ENCODE results near the gene ACOX3.
"Not testable (repeated sequence)": the region's sequence is repeated elsewhere in the genome, so short reads cannot be mapped to it uniquely, and the experiment has no call there.

Gene ACOX3

DNA sequence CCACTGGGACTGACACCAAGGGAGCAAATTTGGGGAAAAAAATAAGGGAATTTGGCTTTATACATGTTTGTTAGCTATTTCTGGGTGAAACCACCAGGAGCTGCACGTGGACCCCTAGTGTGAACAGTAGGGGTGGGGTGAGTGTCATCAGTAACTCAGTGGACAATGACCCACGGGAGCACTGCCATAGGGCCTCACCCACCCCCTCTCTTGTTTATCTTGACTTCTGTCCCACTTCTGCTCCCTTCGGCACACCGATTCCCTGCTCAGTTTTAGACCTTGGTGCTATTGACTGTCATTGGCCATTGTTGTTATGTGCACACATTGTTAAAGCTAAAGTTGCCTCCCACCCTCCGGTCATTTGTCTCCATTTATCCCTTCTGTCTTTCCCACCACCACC is 9.0 kb downstream of the ACOX3 start:
- DNase-seq, result no peak

DNA sequence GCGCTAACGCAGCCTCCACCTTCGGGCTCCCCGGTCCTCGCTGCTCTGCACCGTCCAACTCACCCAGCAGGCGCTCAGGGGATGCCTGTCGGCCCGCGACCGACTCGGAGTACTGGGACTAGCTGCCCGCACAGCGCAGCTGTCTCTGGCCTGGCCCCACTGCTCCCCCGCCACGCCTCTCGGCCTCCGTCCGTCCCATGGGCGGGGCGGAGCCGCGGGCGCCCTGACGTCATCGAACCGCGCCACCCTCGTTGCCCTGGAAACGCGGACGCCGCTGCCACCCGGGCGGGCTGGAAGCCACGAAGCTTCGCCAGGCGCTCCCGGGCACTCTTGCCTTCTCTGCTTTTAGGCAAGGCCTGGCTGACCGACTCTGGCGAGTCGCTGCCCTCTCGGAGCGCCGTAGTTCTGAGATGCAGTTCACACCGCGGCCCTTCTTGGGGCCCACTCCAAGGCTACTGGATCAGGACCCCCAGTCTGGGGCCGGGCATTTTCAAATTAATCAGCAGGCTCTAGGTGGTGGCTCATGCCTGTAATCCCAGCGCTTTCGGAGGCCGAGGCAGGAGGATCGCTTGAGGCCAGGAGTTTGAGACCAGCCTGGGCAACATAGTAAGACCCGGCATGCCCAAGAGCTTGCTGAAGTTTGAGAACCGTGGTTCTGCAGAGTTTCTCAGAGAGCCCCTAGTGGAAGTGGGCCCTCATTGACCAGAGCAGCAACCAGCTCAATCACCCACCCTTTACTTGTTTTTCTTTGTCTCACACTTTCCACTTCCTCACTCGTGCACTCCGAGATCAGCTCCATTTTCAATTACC is 12.0 kb downstream of the ACOX3 start:
- peak; percentile 84 for DNase-seq

- DNase-seq, result peak; percentile 45
Measured at GRCh38 chr4:8427761-8428287, 12.7 kb downstream of the ACOX3 start.

DNA sequence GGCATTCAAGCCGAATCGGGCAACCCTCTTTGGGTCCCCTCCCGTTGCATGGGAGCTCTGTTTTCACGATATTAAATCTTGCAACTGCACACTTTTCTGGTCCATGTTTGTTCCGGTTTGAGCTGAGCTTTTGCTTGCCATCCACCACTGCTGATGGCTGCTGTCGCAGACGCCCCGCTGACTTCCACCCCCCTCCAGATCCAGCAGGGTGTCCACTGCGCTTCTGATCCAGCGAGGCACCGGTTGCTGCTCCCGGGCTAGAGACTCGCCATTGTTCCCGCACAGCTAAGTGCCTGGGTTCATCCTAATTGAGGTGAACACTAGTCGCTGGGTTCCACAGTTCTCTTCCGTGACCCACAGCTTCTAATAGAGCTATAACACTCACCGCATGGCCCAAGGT is 13.3 kb downstream of the ACOX3 start:
- DNase-seq, result peak; percentile 41

DNA sequence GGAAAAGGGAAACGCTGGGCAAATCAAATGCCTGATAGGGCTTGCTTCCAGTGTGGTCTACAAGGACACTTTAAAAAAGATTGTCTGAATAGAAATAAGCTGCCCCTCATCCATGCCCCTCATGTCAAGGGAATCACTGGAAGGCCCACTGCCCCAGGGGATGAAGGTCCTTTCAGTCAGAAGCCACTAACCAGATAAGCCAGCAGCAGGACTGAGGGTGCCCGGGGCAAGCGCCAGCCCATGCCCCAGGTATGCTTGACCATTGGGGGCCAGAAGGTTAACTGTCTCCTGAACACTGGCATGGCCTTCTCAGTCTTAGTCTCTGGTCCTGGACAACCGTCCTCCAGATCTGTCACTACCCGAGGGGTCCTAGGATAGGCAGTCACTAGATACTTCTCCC is 17.7 kb downstream of the ACOX3 start:
- no peak for DNase-seq

DNA sequence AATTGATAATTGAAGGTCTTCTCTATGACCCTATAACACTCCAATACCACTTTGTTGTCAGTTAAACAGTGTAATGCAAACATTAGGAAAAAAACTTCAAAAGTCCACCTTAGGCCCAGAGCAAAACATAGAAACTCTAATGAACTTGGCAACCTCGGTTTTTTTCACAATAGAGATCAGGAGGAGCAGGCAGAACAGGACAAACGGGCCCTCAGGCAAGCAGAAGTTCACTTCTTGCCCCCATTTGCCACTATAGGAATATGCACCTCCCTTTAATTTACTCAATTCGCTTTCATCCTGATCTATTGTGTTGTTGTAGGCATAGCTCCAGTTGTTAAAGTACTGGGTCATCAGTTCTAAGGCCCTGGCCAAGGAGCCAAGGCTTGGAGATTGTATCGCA is 18.2 kb downstream of the ACOX3 start:
- no peak for DNase-seq

DNA sequence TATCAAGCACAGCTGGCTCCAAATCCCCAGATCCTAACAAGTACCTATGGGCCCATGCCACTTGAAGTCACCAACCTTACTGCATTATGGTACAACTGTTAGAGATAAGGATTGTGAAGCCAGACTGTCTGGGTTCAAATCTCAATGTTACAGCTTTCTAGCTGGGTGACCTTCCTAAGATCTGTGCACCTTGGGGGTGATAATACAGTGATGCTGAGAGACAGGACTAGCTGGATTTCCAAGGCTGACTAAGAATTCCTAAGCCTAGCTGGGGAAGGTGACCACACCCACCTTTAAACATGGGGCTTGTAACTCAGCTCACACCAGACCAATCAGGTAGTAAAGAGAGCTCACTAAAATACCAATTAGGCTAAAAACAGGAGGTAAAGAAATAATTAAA is 20.4 kb downstream of the ACOX3 start:
- DNase-seq, result not testable (repeated sequence)

DNA sequence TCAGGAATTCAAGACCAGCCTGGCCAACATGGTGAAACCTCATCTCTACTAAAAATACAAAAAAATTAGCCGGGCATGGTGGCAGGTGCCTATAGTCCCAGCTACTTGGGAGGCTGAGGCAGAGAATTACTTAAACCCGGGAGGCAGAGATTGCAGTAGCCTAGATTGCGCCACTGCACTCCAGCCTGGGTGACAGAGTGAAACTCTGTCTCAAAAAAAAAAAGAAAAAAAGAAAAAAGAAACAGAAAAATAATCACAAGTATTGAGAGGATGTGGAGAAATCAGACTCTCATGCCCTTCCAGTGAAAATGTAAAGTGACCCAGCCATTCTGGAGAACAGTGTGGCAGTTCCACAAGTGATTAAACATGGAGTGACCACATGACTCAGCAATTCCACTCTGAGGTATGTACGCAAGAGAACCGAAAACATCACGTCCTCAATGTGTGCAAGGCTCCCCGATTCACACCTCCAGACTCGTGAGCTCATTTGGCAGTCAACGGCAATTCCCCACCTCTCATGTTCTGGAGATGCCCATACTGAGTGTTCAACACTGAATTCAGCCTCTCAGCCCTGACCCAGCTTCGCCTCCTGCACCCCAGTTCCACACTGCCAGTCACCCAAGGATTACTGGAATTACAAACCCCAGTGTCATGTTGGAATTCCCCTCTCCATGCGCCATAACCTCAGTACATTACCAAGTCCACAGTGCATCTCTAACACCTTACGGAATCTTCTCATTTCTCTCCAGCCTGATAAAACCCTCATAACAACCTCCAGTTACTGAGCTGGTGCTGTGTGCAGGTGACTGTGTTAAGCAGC is 21.1 kb downstream of the ACOX3 start:
- DNase-seq, result no peak

DNA sequence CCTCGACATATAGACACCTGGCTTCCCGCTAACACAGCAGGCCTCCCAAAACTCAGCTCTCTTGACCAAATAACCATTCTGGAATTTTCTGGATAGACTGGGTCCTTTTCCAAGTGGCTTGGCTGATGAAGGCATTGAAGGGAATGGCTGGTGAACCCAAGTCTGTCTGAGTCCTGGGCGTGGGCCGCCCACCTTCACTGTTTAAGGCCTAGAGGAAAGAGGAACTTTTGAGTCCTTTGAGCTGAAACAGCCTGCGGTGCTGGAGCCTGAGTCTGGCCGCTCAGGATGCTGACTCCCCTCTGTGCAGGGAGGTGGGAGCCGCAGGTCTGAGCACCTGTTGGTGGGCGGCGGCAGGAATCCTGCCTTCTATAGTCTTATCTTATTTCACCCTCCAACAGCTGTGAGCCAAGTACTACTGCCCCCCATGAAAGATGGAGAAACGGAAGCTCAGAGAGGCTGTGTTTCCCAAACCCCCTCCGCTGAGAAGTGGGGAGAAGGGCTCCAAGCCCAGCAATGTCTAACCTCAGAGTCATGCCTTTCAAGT is 23.4 kb downstream of the ACOX3 start:
- DNase-seq, result no peak

- DNase-seq, result no peak
Measured at GRCh38 chr4:8414377-8414776, 26.1 kb downstream of the ACOX3 start.

DNA sequence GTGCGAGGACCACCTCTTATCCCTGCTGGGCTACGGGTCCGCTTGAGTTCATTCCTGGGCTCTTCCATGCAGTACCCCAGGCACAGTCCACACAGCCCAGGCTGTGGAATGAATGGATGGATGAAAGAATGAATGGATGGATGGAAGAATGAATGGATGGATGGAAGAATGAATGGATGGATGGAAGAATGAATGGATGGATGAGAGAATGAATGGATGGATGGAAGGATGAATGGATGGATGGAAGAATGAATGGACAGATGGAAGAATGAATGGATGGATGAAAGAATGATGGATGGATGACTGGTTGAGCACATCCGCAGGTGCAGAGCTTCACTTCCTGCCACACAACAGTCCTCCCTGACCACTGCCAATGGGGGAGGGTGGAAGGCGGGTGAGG is 28.2 kb downstream of the ACOX3 start:
- no peak for DNase-seq

DNA sequence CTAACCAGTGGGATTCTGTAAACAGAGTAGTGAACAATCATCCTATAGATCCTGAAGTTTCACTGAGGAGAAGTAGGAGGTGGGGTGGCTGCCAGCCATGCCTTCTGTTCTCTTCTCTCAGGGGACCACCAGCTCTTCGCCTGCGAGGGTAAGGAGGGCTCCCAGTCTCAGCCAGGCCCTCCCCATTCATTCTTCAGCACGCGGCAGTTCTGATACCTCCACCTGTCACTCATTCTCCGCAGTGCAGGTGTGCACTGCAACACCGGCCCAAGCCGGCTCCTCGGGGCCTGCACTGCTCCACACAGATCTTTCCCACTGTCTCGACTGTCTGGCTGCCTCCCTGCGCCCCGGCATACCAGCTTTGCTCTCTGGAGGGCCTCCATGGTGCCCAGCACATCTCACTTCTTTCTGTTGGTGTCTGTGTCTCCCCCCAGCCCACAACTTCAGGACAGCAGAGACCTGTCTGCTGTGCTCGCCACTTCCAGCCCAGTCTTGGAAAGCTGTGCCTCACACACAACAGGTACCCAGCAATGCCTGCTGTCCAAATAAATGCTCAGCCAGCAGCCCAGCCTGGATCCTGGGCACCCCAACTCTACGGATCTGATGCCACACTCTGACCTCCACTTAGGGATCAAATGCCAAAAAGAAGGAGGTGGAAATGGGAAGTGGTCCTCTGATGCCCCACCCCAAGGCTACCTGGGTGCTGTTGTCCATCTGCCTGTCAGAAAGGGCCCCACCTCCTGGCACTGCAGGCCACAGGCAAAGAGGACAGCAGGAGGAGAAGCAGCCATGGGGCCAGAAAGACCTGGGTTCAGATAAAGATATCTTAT is 29.0 kb downstream of the ACOX3 start:
- DNase-seq, result no peak

DNA sequence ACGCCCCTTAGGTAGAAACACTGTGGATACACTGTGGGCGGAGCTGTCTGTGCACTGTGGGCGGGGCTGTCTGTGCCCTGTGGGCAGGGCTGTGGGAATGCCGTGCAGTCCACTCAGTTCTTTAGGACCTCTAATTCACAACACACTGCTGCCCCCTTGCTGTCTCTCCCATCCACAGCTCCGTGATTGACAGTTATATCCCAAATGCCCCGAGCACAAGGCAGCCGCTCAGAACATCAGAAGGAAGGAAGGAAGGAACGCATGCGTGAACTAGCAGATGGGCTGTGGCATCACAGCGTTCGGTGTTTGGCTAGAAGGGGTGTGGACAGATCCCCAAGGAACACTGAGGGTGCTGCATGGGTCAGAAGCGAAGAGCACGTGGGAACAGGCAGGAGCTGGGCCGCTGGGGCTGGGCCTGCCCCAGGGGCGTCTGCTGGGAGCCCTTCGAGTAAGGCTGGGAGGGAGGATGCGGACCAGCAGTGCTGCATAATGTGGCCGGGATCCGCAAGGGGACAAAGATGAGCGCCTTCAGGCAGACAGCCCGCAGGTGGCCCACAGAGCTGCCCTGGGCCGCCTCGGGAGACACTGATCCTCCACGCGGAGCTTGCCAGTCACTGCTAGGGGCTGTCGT is 29.8 kb downstream of the ACOX3 start:
- DNase-seq, result peak; percentile 52

DNA sequence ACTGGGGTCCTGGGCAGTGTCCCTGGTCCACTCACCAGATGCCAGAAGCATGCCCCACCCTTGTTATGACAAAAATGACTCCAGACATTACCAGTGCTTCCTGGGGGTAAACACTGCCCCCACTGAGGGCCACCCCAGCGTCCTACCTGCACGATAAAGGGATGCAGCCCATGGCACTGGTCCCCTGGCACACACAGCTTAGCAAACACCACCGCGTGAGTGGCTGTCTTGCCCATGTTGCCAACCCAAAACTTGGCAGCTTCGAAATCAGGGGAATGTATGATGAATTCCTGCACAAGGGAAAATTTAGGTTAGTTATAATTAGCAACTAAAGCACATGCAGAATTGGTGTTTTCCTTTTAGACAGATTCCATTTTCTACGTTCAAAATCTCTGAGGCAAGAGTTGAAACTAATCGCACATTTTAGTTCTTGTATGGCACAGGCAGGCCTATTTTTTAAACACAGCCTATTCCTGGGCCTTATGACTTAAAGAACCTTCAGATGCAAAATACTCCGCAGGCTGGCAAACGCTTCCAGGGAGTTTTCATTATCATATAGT is 30.4 kb downstream of the ACOX3 start:
- no peak for DNase-seq

- no peak for DNase-seq
Measured at GRCh38 chr4:8409264-8410065, 31.1 kb downstream of the ACOX3 start.

DNA sequence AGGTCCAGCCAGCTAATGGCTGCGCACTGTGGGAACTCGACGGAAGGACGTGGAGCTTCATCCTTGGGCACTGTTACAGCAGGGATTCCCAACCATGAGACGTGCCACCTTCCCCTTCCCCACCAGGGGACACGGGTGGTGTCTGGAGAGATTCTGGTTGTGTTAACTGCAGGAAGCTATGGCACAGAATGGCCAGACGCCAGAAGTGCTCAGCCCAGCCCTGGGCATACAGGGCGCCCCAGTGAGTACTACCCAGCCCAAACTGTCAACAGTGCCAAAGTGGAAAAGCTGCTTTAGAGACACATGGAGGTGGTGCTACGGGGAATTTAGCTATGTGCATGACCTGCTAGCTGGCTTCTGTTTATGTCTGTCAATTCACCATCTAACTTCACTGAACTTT is 32.8 kb downstream of the ACOX3 start:
- DNase-seq, result no peak

- DNase-seq, result no peak
Measured at GRCh38 chr4:8407316-8407715, 33.2 kb downstream of the ACOX3 start.

- not testable (repeated sequence) for DNase-seq
Measured at GRCh38 chr4:8406887-8407286, 33.6 kb downstream of the ACOX3 start.

DNA sequence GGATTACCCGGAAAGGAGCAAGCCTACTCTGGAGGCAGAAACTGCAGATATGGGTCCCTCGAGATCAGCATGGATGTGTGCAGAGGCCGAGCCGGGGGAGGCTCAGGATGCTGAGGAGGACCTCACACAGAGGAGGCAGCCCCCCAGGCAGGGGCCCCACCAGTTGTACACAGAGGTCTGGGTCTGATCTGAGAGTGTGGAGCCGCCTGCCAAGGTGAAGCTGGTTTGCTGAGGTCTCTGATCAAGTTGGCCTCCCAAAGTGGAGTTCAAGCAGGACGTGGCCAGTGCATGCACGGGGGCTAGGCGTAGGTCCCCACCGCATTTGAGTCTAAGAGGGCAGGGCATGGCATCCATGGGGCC is 35.0 kb downstream of the ACOX3 start:
- no peak for DNase-seq

GRCh38 chr4:8404791-8405515 is 35.6 kb downstream of the ACOX3 start:
- no peak for DNase-seq

Measured in NCI-H146 (cell line).